Measurements from ENCODE around the gene FLVCR1.

Gene FLVCR1

GRCh38 chr1:212917858-212918257, 59.8 kb downstream of the FLVCR1 start:
- DNase-seq, result no peak
- no peak overlapping the region for H4K91ac ChIP-seq (ENCODE audit: low read length)
- no peak overlapping the region for H3K4ac ChIP-seq (ENCODE audit: low read depth in 1 of 2, low read length in 2 of 2)
- 42% methylated on average over 5 of the region's 5 CpGs for WGBS
- no peaks in the 10 kb centered on the region for H3K9me3 ChIP-seq (ENCODE audit: control insufficient read depth, low read length)
- H3K27ac ChIP-seq (ENCODE audit: low read length, poor library complexity, severe bottlenecking), result no peak overlapping the region
- H3K4me3 ChIP-seq (ENCODE audit: insufficient read depth in 1 of 2, low read depth in 1 of 2, low read length in 2 of 2), result no peak overlapping the region
- H4K8ac ChIP-seq (ENCODE audit: low read length), result no peak overlapping the region
- no peak overlapping the region for H3K4me2 ChIP-seq (ENCODE audit: low read length, poor library complexity, severe bottlenecking)
- H3K79me1 ChIP-seq (replicated peaks; ENCODE audit: low read length, poor library complexity, severe bottlenecking), result no peaks in the 10 kb centered on the region
- no peak overlapping the region for H3K14ac ChIP-seq (ENCODE audit: low read length in 2 of 2)
- no peak overlapping the region for H2AFZ ChIP-seq (ENCODE audit: low read depth, low read length)
- H2BK120ac ChIP-seq (ENCODE audit: low read depth, low read length), result no peak overlapping the region
- H3K4me1 ChIP-seq (ENCODE audit: control insufficient read depth, insufficient read depth, low read depth, low read length), result peaks cover 6% of the 10 kb centered on the region
- H3K36me3 ChIP-seq (ENCODE audit: control insufficient read depth in 1 of 2, insufficient read depth in 2 of 2, low read depth in 1 of 2, low read length in 2 of 2), result no peaks in the 10 kb centered on the region
- H2BK5ac ChIP-seq (ENCODE audit: low read depth, low read length, poor library complexity, severe bottlenecking), result no peak overlapping the region
- H3K23ac ChIP-seq (ENCODE audit: low read length in 2 of 2), result no peak overlapping the region
- peaks cover 0 to 39% of the 10 kb centered on the region in 2 experiments for H3K27me3 ChIP-seq (ENCODE audit: control insufficient read depth in 1 of 2, insufficient read depth in 1 of 2, low read length in 2 of 2)
- H2BK12ac ChIP-seq (ENCODE audit: low read length in 2 of 2), result no peak overlapping the region
- H2AK5ac ChIP-seq (ENCODE audit: low read length, severe bottlenecking), result no peak overlapping the region
- H3K18ac ChIP-seq (ENCODE audit: low read depth in 1 of 2, low read length in 2 of 2), result no peak overlapping the region
- H3K9ac ChIP-seq (ENCODE audit: low read length), result no peak overlapping the region
- no peak overlapping the region for H2BK15ac ChIP-seq (ENCODE audit: low read depth, poor library complexity, severe bottlenecking)

- H3K23ac ChIP-seq (ENCODE audit: low read length in 2 of 2), result no peak overlapping the region
Measured at GRCh38 chr1:212918824-212919223, 60.7 kb downstream of the FLVCR1 start.

GRCh38 chr1:212920246-212920645, 62.2 kb downstream of the FLVCR1 start:
- Histone ChIP-seq H3K36me3 (ENCODE audit: control insufficient read depth in 1 of 2, insufficient read depth in 2 of 2, low read depth in 1 of 2, low read length in 2 of 2) (no peaks in the 10 kb centered on the region), H3K18ac (ENCODE audit: low read depth in 1 of 2, low read length in 2 of 2) (no peak overlapping the region), H3K79me1 (replicated peaks; ENCODE audit: low read length, poor library complexity, severe bottlenecking) (no peaks in the 10 kb centered on the region), H2AK5ac (ENCODE audit: low read length, severe bottlenecking) (no peak overlapping the region), H3K4me1 (ENCODE audit: control insufficient read depth, insufficient read depth, low read depth, low read length) (peaks cover 7% of the 10 kb centered on the region), H4K8ac (ENCODE audit: low read length) (no peak overlapping the region), H2AFZ (ENCODE audit: low read depth, low read length) (no peak overlapping the region), H2BK5ac (ENCODE audit: low read depth, low read length, poor library complexity, severe bottlenecking) (no peak overlapping the region), H3K27me3 (ENCODE audit: control insufficient read depth in 1 of 2, insufficient read depth in 1 of 2, low read length in 2 of 2) (peaks cover 0 to 45% of the 10 kb centered on the region in 2 experiments), H3K4me2 (ENCODE audit: low read length, poor library complexity, severe bottlenecking) (no peak overlapping the region), H3K9me3 (ENCODE audit: control insufficient read depth, low read length) (no peaks in the 10 kb centered on the region), H3K23ac (ENCODE audit: low read length in 2 of 2) (no peak overlapping the region), H2BK120ac (ENCODE audit: low read depth, low read length) (no peak overlapping the region), H2BK15ac (ENCODE audit: low read depth, poor library complexity, severe bottlenecking) (no peak overlapping the region), H3K9ac (ENCODE audit: low read length) (no peak overlapping the region), H3K4me3 (ENCODE audit: insufficient read depth in 1 of 2, low read depth in 1 of 2, low read length in 2 of 2) (no peak overlapping the region), H2BK12ac (ENCODE audit: low read length in 2 of 2) (no peak overlapping the region), H3K4ac (ENCODE audit: low read depth in 1 of 2, low read length in 2 of 2) (no peak overlapping the region), H3K27ac (ENCODE audit: low read length, poor library complexity, severe bottlenecking) (no peak overlapping the region), H3K14ac (ENCODE audit: low read length in 2 of 2) (no peak overlapping the region), H4K91ac (ENCODE audit: low read length) (no peak overlapping the region)
- WGBS, result 75% methylated on average over 6 of the region's 7 CpGs
- DNase-seq, result no peak

More at GRCh38 chr1:212918824-212919223, 60.7 kb downstream of the FLVCR1 start:
- no peak overlapping the region for H3K4ac ChIP-seq (ENCODE audit: low read depth in 1 of 2, low read length in 2 of 2)
- no peak overlapping the region for H2AFZ ChIP-seq (ENCODE audit: low read depth, low read length)
- H3K27me3 ChIP-seq (ENCODE audit: control insufficient read depth in 1 of 2, insufficient read depth in 1 of 2, low read length in 2 of 2), result peaks cover 0 to 45% of the 10 kb centered on the region in 2 experiments
- no peaks in the 10 kb centered on the region for H3K79me1 ChIP-seq (replicated peaks; ENCODE audit: low read length, poor library complexity, severe bottlenecking)
- H2BK12ac ChIP-seq (ENCODE audit: low read length in 2 of 2), result no peak overlapping the region
- H2BK120ac ChIP-seq (ENCODE audit: low read depth, low read length), result no peak overlapping the region
- H3K14ac ChIP-seq (ENCODE audit: low read length in 2 of 2), result no peak overlapping the region
- H4K91ac ChIP-seq (ENCODE audit: low read length), result no peak overlapping the region
- no peak overlapping the region for H2BK15ac ChIP-seq (ENCODE audit: low read depth, poor library complexity, severe bottlenecking)
- H4K8ac ChIP-seq (ENCODE audit: low read length), result no peak overlapping the region
- no peaks in the 10 kb centered on the region for H3K36me3 ChIP-seq (ENCODE audit: control insufficient read depth in 1 of 2, insufficient read depth in 2 of 2, low read depth in 1 of 2, low read length in 2 of 2)
- DNase-seq, result no peak
- no peak overlapping the region for H3K18ac ChIP-seq (ENCODE audit: low read depth in 1 of 2, low read length in 2 of 2)
- H2AK5ac ChIP-seq (ENCODE audit: low read length, severe bottlenecking), result no peak overlapping the region
- no peak overlapping the region for H3K27ac ChIP-seq (ENCODE audit: low read length, poor library complexity, severe bottlenecking)
- H2BK5ac ChIP-seq (ENCODE audit: low read depth, low read length, poor library complexity, severe bottlenecking), result no peak overlapping the region
- peaks cover 6% of the 10 kb centered on the region for H3K4me1 ChIP-seq (ENCODE audit: control insufficient read depth, insufficient read depth, low read depth, low read length)
- WGBS, result 91% methylated on average over 1 of the region's 2 CpGs
- H3K4me2 ChIP-seq (ENCODE audit: low read length, poor library complexity, severe bottlenecking), result no peak overlapping the region
- no peak overlapping the region for H3K9ac ChIP-seq (ENCODE audit: low read length)
- H3K9me3 ChIP-seq (ENCODE audit: control insufficient read depth, low read length), result no peaks in the 10 kb centered on the region
- no peak overlapping the region for H3K4me3 ChIP-seq (ENCODE audit: insufficient read depth in 1 of 2, low read depth in 1 of 2, low read length in 2 of 2)

GRCh38 chr1:212920896-212921295, 62.8 kb downstream of the FLVCR1 start:
- Histone ChIP-seq H3K18ac (ENCODE audit: low read depth in 1 of 2, low read length in 2 of 2) (no peak overlapping the region), H2BK15ac (ENCODE audit: low read depth, poor library complexity, severe bottlenecking) (no peak overlapping the region), H2BK120ac (ENCODE audit: low read depth, low read length) (no peak overlapping the region), H3K4me2 (ENCODE audit: low read length, poor library complexity, severe bottlenecking) (no peak overlapping the region), H3K4ac (ENCODE audit: low read depth in 1 of 2, low read length in 2 of 2) (no peak overlapping the region), H3K4me1 (ENCODE audit: control insufficient read depth, insufficient read depth, low read depth, low read length) (peaks cover 1% of the 10 kb centered on the region), H3K79me1 (replicated peaks; ENCODE audit: low read length, poor library complexity, severe bottlenecking) (no peaks in the 10 kb centered on the region), H2AFZ (ENCODE audit: low read depth, low read length) (no peak overlapping the region), H2AK5ac (ENCODE audit: low read length, severe bottlenecking) (no peak overlapping the region), H2BK12ac (ENCODE audit: low read length in 2 of 2) (no peak overlapping the region), H3K9me3 (ENCODE audit: control insufficient read depth, low read length) (no peaks in the 10 kb centered on the region), H2BK5ac (ENCODE audit: low read depth, low read length, poor library complexity, severe bottlenecking) (no peak overlapping the region), H3K4me3 (ENCODE audit: insufficient read depth in 1 of 2, low read depth in 1 of 2, low read length in 2 of 2) (no peak overlapping the region), H3K23ac (ENCODE audit: low read length in 2 of 2) (no peak overlapping the region), H3K14ac (ENCODE audit: low read length in 2 of 2) (no peak overlapping the region), H4K8ac (ENCODE audit: low read length) (no peak overlapping the region), H3K9ac (ENCODE audit: low read length) (no peak overlapping the region), H4K91ac (ENCODE audit: low read length) (no peak overlapping the region), H3K27ac (ENCODE audit: low read length, poor library complexity, severe bottlenecking) (no peak overlapping the region), H3K27me3 (ENCODE audit: control insufficient read depth in 1 of 2, insufficient read depth in 1 of 2, low read length in 2 of 2) (peaks cover 0 to 45% of the 10 kb centered on the region in 2 experiments), H3K36me3 (ENCODE audit: control insufficient read depth in 1 of 2, insufficient read depth in 2 of 2, low read depth in 1 of 2, low read length in 2 of 2) (no peaks in the 10 kb centered on the region)
- 77% methylated on average over 6 of the region's 6 CpGs for WGBS
- DNase-seq, result no peak

Data from mesenchymal stem cell (in vitro differentiated cells and primary cell).